ENCODE results near the gene CRYBG1.

Gene CRYBG1

GRCh38 chr6:106370639-106371038 lies 10.1 kb downstream of the CRYBG1 start:
- no peak for DNase-seq (ENCODE audit: low read depth)
- TF ChIP-seq POLR2A (IDR thresholded peaks at IDR 0.05; ENCODE audit: extremely low read depth, insufficient read length) = no peak
- TF ChIP-seq MAX (IDR thresholded peaks at IDR 0.05; ENCODE audit: low read depth, low read length) = no peak
- TF ChIP-seq CTCF (IDR thresholded peaks at IDR 0.05; ENCODE audit: low read depth, low read length) = no peak
- TF ChIP-seq MYC (IDR thresholded peaks at IDR 0.05; ENCODE audit: low read depth, low read length) = no peak
- H3K4me3 ChIP-seq (ENCODE audit: low read depth, low read length) = no peak overlapping the region

GRCh38 chr6:106372838-106373501 lies 12.5 kb downstream of the CRYBG1 start:
- TF ChIP-seq CTCF (IDR thresholded peaks at IDR 0.05; ENCODE audit: low read depth, low read length) (no peak), POLR2A (IDR thresholded peaks at IDR 0.05; ENCODE audit: extremely low read depth, insufficient read length) (no peak), MYC (IDR thresholded peaks at IDR 0.05; ENCODE audit: low read depth, low read length) (no peak), MAX (IDR thresholded peaks at IDR 0.05; ENCODE audit: low read depth, low read length) (no peak)
- DNase-seq (ENCODE audit: low read depth) = no peak
- H3K4me3 ChIP-seq (ENCODE audit: low read depth, low read length) = no peak overlapping the region

- H3K4me3 ChIP-seq (ENCODE audit: low read depth, low read length) = no peak overlapping the region
- no peak for DNase-seq (ENCODE audit: low read depth)
- TF ChIP-seq MAX (IDR thresholded peaks at IDR 0.05; ENCODE audit: low read depth, low read length) = no peak
- no peak for TF ChIP-seq MYC (IDR thresholded peaks at IDR 0.05; ENCODE audit: low read depth, low read length)
- no peak for TF ChIP-seq POLR2A (IDR thresholded peaks at IDR 0.05; ENCODE audit: extremely low read depth, insufficient read length)
- TF ChIP-seq CTCF (IDR thresholded peaks at IDR 0.05; ENCODE audit: low read depth, low read length) = no peak
Measured at GRCh38 chr6:106373502-106374239, 13.2 kb downstream of the CRYBG1 start.

- no peak for DNase-seq (ENCODE audit: low read depth)
- TF ChIP-seq CTCF (IDR thresholded peaks at IDR 0.05; ENCODE audit: low read depth, low read length) (no peak), MYC (IDR thresholded peaks at IDR 0.05; ENCODE audit: low read depth, low read length) (no peak), POLR2A (IDR thresholded peaks at IDR 0.05; ENCODE audit: extremely low read depth, insufficient read length) (no peak), MAX (IDR thresholded peaks at IDR 0.05; ENCODE audit: low read depth, low read length) (no peak)
Measured at GRCh38 chr6:106377061-106377540, 16.6 kb downstream of the CRYBG1 start.

GRCh38 chr6:106379951-106380350 lies 19.4 kb downstream of the CRYBG1 start:
- DNase-seq (ENCODE audit: low read depth) = no peak
- TF ChIP-seq POLR2A (IDR thresholded peaks at IDR 0.05; ENCODE audit: extremely low read depth, insufficient read length) = no peak
- H3K4me3 ChIP-seq (ENCODE audit: low read depth, low read length) = no peak overlapping the region

More at GRCh38 chr6:106377061-106377540, 16.6 kb downstream of the CRYBG1 start:
- no peak overlapping the region for H3K4me3 ChIP-seq (ENCODE audit: low read depth, low read length)

- DNase-seq (ENCODE audit: low read depth) = no peak
- no peak overlapping the region for H3K4me3 ChIP-seq (ENCODE audit: low read depth, low read length)
- TF ChIP-seq POLR2A (IDR thresholded peaks at IDR 0.05; ENCODE audit: extremely low read depth, insufficient read length) (no peak), MYC (IDR thresholded peaks at IDR 0.05; ENCODE audit: low read depth, low read length) (no peak), CTCF (IDR thresholded peaks at IDR 0.05; ENCODE audit: low read depth, low read length) (no peak), MAX (IDR thresholded peaks at IDR 0.05; ENCODE audit: low read depth, low read length) (no peak)
Measured at GRCh38 chr6:106380407-106380806, 19.9 kb downstream of the CRYBG1 start.
